Activated T-helper 1 cell treated with anti-CD3 and anti-CD28 coated beads, Interleukin-2, amount 50 U/mL, for 16 hours (primary cell): ENCODE results near the gene MSMP.
A peak's percentile ranks its signal among the peaks of the same experiment; 100 is the strongest.

ENCODE experiments used
- DNase-seq, 2 donors: peaks; one replicate each; pipeline ENCODE4 v3.0.0-alpha.2; 2020; ENCODE audit warnings: low read depth in 1 of 2, low spot score in 1 of 2

The MSMP gene

DNA sequence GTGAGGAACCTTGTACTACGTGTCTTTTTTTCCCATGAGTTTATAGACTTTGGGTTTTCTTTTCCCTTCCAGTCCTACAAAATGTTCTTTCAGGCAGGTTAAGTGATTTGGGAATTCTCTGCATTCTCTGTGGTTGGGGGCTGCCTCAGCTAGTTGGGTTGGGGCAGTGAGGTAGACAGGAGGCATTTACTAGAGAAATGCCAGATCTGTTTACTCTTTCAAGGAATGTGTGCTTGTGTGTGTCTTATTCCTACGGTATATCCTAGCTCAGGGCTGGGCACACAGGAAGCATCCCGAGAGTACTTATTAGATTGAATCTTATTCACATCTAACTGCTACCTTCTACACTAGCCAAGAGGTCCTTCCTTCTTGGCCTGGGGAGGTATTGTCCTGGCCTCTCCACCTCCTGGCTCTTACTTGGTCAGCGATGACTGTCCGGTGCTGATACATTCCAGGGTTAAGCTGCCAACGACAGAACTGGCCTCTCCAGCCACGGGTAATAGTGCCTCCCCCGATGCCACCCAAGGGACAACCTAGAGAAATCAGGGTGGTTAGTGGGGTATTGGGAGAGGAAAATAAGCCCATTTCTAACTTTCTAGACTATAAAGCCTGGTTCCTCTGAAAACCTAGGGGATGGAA, 10.1 kb downstream of the MSMP start:
- no peak for DNase-seq

DNA sequence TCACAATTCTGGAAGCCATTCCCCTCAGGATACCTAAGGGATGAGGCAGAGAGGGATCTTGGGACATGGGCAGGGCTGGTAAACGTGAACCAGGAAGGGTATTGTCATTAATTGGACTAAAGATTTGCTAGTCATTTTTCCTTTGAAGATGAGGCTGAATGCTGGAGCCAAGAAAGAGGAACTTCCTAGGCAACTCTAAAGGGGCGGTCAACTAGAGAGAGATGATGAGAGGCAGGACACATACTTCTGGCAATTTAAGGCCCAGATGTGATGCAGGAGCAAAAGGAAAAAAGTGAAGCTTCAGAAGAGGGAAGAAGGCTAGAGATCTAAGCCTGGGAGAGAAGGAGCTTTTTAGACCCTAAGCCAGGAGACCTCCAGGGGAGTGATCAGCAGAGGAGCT, 10.6 kb downstream of the MSMP start:
- DNase-seq, result no peak

DNA sequence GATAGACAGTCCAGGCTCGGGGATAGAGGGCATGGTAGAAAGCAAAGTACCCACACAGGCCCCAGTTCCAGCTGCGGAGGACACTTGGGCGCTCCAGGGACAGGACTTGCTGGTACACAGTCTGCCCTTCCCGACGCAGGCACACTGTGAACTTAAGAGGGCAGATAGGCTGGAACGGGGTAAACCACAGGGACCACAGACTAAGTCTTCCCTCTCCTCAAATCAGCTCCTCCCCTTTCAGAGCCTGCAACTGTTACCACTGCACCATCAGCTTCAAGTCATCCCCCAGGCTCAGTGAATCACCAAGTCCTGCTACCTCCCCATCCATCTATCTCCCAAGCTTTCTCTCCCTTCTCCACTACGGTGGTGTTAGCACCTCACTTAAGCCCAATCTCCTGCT, 12.3 kb downstream of the MSMP start:
- DNase-seq, result no peak

DNA sequence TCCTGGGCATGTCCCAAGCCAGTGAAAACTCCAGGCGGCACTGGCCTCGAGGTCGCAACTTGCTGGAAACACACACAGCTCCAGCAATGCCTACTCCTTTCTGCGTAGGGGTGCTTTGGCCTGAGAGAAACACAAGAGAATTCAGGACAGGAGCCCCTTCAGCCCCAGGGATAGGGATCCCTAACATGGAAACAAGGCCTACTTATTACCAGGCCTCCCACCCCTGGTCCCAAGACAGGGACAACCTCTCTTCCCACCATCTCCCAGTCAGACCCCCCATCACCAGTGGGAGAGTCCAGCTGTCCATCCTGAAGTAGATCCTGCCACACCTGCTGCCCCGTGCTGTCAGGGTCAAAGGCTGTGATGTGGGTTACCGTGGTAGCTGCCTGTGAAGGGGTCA, 13.8 kb downstream of the MSMP start:
- DNase-seq, result no peak

DNA sequence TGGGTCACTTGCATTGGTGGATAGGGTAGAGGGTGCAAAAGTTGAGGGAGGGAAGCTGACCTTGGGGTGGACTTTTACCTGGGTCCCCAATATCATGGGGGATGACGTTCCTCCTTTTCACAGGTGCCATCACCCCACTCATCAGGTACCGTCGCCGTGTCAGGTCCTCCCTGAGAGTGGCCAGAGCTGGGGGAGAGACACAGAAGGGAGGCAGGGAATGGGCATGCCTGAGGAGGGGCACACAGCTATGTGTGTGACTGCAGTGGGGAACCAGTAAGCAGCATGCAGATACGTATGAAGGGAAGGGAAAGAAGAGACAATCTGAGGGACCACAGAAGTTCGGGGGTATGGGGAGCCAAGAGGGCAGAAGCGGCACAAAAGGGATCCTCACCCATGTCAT, 15.2 kb downstream of the MSMP start:
- no peak for DNase-seq

DNA sequence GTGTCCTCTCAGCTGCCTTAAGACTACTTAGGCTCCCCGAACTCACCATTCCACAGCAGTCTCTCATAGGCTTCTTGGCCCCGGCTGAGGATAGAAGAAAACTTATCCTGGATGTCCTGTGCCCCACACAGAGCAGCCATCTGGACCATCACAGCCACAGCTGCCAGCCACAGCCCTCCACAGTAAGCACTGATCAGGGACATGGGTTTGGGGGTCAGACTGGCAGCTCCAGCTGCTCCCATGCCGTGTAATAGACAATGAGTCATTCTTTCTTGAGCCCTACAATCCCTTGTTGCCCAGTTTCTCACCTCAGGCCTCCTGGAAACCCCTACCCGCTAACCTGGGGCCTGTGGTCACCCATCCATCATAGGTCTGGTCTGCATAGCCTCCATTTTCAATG, 15.9 kb downstream of the MSMP start:
- no peak for DNase-seq

DNA sequence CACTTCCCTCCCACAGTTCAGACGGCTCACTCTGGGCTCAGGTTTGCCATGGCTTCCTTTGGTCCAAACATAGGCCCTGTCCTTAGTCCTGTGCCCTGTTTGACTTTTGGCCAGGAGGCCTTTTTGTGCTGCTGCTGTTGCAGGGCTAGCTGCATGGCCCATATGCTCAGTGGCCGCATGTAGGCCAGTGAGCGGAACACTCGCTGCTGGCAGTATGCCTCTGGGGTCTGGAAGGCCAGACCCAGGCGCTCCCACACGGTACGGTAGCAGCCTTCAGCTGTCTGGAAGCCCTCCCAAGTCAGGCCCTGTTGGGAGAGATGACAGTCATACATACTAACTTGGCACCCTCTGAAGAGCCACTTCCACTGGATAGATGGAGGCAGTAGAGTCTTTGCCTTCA, 16.9 kb downstream of the MSMP start:
- no peak for DNase-seq

DNA sequence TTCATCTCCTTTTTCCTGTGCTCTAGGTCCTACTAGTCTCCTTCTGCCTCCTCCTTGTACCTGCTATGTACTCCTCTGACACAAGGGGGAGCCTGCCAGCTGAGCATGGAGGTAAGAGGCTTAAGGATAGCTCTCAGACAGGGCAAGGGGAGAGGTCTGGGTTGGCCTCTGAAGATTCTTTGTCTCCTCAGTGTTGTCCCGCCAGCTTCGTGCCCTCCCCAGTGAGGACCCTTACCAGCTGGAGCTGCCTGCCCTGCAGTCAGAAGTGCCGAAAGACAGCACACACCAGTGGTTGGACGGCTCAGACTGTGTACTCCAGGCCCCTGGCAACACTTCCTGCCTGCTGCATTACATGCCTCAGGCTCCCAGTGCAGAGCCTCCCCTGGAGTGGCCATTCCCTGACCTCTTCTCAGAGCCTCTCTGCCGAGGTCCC, 17.9 kb downstream of the MSMP start:
- DNase-seq, result peak in 1 of 2 donors; percentile 33

DNA sequence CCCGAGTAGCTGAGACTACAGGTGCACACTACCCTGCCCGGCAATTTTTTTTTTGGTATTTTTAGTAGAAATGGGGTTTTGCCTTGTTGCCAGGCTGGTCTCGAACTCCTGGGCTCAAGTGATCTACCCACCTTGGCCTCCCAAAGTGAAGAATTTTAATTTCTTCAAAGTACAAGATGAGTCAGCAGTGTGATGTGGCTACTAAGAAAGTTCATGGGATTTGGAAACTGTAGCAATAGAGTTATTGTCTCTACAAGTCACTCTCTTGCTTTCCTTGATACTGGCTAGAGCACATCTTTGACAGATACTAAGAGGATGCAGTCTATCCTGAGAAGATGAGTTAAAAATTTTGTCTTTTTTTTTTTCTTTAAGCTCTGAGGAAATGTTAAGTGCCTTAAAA, 20.0 kb downstream of the MSMP start:
- DNase-seq, result no peak

DNA sequence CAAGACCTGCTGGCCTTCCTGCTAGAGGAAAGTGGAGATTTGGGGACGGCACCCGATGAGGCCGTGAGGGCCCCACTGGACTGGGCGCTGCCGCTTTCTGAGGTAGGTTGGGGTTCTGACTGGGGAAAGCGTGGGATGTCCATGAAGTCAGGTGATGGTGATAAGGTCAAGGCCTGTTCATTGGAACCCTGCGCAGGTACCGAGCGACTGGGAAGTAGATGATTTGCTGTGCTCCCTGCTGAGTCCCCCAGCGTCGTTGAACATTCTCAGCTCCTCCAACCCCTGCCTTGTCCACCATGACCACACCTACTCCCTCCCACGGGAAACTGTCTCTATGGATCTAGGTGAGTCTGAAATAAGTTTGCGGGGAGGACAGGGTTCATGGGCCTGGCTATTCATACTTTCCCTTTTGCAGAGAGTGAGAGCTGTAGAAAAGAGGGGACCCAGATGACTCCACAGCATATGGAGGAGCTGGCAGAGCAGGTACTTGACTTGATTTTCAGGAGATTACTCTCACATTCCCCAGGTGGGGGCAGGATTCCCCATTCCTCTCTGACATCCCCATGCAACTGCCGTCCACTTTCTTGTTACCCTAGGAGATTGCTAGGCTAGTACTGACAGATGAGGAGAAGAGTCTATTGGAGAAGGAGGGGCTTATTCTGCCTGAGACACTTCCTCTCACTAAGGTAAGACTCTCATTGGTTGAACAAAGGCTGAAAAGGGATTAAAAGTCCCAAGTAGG, 21.1 kb downstream of the MSMP start:
- DNase-seq, result no peak

DNA sequence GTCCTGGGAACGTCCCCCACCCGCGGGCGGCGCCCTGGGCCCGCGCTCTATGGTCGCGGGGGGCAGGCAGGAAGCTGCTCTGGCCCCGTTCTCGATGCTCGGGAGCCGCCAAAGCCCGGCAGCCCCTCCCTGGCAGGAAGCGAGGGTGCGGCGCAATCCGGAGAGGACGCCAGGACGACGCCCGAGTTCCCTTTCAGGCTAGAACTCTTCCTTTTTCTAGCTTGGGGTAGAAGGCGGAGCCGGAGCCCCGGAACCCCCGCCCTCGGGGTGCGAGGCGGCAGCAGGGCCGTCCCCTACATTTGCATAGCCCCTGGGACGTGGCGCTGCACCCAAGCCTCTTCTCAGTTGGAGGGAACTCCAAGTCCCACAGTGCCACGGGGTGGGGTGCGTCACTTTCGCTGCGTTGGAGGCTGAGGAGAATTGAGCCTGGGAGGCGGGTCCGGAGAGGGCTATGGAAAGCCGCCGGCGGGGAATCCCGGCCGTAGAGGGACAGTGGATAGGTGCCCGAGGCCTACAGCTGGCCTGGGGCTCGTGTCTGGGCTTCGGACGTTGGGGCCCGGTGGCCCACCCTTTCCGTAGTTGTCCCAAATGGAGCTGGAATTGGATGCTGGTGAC, 21.8 kb downstream of the MSMP start, which contains the start of the genes CREB3 and TLN1:
TSS of gene CREB3 (plus strand) at position 482 of the 615 bp plus-strand sequence. CDS start at position 589, 107 bp downstream.
TSS of gene TLN1 (minus strand) at position 11 of the 615 bp plus-strand sequence. CDS start 6,501 bp downstream, outside the sequence.
- peak; percentile 95 for DNase-seq

DNA sequence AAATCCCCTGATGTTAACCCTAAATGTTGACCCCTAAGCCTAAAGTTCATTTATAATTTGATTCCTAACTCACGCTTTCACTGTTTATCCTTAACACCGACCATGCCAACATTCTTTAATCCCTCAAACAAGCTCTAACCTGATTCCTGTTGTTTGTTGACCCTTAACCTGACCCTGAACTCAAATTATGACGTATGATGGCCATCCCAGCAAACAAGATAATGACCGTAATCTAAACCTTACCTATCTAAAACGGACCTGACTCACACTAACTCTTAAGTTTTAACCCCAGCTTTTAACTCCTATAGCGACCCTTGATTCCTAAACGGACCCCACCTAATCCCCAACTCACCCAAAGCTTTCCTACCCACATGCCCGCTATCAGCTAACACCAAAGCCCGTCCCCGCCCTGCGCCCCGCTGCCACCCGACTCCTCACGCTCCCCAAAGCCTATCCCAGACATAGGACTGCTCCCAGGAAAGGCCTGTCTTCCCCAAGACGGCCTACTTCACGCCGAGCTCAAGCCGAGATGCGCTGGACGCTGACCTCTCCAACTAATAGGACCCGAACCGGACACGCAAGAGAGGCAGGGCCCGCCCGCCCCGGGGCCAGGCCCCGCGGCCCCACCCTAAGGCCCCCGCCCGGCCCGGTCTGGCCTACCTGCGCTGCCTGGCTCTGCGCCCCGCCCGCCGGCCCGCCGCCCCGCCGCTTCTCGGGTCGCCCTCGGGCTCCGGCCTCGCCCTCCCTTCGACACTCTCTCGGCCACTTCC, 22.5 kb downstream of the MSMP start:
- DNase-seq, result no peak

DNA sequence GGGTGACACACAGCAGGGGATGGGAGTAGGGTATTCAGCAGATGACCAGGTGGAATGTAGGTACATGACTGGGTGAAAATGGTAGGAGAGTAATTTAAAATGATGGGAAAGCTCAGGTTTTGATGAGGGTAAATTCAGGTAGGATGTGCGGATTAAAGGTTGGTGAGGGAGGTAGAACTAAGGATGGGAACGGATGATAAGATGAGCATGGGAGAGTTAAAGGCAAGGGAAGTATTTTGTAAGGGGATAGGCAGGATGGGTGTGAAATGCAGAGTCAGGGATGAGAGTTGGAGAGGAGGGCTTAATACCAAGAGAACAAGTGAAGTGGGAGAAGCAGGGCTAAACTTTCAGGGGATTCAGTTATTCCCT, 23.6 kb downstream of the MSMP start:
- no peak for DNase-seq

DNA sequence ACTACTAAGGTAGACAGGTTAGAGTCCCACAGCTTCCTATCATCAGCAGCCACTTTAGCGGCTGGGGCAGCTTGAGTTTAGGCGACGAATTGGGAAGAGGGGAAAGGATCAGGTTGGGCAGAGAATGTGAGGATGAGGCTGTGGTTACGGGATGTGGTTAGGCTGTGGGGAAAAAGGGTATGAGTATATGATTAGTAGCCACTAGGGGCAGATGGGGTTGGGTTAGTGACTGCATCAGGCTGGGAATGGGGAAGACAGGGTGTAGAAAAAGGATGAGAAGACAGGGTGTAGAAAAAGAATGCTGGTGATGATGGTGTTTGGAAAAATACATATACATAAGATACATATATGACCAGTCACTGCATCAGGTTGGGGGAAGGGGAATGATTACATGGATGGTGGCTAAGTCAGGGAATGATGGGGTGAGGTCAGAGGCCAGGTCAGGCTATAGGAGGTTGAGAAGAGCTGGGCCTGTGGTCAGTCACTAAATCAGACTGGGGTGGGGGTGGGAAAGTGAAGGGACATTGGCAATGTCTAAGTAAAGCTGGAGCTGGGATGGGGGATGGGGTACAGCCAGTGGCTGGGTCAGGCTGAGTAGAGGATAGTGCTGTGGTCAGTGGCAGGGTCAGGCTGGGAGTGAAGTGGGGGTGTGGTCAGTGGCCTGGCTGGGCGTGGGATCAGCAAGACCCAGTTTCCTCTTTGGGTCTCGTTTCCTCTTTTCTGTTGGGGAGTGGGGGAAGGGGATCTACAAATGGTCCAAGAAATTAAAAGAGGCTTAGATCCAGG, 24.2 kb downstream of the MSMP start:
- DNase-seq, result no peak

DNA sequence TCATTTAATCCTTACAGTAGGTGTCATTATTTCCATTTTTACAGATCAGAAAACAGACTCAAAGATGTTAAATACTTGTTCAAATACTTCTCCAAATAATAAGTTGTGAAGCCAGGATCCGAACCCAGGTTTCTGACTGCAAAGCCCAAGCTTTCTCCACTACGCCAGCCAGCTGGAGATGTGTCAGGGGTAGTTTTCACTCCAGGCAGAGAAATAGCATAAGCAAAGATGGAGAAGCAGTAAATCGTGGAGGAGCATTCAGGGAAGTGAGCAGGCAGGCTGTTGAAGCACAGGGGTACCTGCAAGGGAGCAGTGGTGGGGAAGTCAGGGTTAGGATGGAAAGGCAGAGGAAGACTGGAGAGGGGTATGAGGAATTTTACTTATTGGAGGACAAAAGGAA, 25.0 kb downstream of the MSMP start:
- DNase-seq, result no peak

DNA sequence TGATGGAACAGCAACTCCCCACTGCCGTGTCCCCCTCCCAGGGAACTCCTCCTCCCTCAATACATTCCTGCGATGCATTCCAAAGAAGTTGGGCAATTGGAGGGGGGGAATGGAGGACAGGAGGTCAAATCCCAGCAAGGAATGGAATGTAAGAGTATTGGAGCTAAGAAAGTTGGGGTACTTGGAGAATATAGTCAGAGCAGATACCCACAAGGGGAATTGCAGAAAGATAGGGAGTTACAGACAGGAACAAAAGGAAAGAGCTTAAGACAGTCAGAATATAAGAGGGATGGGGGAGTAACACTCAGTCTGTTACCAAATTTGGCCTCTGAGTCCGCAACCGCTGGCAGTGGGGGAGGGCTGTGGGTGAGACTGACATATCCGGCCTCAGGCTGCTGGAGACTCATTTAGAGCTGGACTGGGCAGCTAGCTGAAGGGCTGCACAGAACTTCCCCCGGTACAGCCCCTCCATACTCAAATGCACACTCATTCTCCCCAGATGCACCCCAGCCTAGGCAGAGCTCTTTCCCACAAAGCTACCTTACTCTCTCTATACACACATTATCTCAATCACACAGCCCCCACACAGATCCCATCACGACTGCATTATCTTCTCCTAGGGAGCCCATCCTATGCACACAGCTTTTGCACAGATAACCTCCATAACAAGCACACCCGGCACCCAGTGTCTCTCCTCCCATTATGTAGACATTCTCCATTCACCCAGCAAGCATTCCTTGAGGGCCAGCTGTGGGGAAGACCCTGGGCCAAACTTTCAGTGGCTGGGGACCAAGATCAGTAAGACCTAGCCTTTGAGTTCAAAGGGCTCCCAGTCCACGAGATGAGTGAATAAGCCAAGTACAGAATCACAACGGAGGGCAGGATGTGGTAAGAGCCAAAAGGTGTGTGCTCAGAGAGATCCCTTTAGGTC, 25.8 kb downstream of the MSMP start:
- DNase-seq, result no peak

DNA sequence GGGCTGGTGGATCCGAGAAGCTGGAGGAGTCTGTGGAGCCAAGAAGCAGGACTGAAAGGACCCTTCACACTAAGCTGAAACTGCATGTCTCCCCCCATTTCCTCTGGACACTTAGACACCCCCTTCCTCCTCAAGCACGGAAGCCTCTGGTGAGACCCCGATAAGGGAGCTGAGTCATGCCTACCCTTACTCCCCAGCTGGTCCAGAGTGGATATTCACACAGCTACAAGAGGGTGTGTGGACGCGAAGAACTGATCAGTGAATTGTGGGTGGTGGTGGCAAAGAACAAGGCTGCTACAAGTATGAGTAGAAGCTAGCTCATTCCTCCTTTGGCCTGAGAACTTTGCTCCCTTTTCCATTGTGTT, 26.4 kb downstream of the MSMP start:
- no peak for DNase-seq

DNA sequence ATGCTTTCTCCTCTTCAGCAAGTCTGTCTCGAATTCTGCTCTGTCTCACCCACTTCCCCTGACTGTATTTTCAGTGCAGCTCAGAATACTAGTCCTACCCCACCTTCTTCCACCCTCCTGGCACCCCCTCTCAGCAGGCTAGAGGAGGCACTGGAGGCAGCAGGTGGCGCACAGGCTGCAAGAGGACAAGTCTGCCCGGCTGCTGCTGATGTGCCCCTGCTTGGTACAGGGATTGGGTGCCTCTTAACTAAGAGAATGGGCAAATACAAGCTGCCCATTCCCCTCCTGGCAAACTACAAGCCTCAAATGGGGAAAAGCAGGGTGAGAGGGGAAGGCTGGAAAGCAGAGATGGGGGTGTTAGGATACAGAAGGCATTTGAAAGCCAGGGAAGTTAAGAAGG, 27.1 kb downstream of the MSMP start:
- no peak for DNase-seq

DNA sequence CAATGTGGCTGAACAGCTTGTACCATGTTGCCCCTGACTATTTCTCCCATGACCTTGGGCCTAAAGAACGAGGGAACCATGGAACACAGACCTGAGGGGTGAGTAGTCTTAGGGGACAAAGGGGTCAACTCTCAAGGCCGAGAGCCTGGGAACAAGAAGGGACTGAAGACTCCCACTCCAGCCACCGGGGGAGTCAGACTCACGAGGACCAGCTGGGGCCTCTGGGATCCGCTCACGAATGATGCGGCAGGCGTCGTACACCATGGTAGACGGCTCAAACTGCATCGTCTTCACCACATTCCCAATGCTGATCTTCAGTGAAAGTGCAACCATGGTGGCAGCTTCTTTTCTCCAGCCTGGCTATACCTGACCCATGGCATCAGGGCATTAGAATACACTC, 28.7 kb downstream of the MSMP start:
- DNase-seq, result no peak

DNA sequence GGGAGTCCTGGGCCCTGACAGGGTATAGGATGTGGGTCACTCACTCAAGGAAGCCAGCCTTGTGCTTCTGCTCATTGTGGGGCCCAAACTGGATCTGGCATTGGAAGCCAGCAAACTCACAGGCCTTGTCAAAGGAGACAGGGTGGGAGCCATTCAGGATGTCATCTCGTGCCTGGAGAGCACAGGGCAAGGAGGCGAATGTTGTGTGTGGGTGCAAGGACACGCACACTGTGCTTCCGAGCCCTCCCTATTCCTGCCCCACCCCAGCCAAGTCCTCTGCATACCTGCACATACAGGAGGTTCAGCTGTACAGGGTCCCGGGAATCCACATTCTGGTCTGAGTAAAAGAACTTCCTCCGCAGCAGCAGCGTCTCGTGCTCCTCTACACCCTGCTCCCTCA, 30.2 kb downstream of the MSMP start:
- DNase-seq, result no peak
